Tibial artery (tissue), 4 donors: ENCODE measurements around the gene AGPAT1.

Experiments
- DNase-seq, 2 donors: peaks; one replicate each; pipeline ENCODE4 v3.0.0-alpha.2; 2019
- H3K27ac ChIP-seq, 2 donors: fragments of 200-600 bp; sonication (generic) in 1 of 2; 1 replicate in 1 of 2; 2 replicates in 1 of 2; pipeline ENCODE4 v1.5.1; 2018 to 2019; ENCODE audit warnings: mild to moderate bottlenecking in 1 of 2
- H3K27me3 ChIP-seq, 2 donors: fragments of 200-600 bp; sonication (generic) in 1 of 2; one replicate each; pipeline versions ENCODE4 v1.5.1 to v1.6.0; 2016 to 2019
- H3K36me3 ChIP-seq, 3 donors: fragments of 200-600 bp; sonication (generic) in 2 of 3; one replicate each; pipeline ENCODE4 v1.5.1; 2016 to 2019; ENCODE audit warnings: mild to moderate bottlenecking in 2 of 3
- H3K4me1 ChIP-seq, 4 donors: fragments of 200-600 bp; sonication (generic) in 2 of 4; 1 replicate in 3 of 4; 2 replicates in 1 of 4; pipeline ENCODE4 v1.5.1; 2016 to 2019
- H3K4me3 ChIP-seq, 2 donors: fragments of 200-600 bp; sonication (generic) in 1 of 2; 1 replicate in 1 of 2; 2 replicates in 1 of 2; pipeline ENCODE4 v1.5.1; 2018 to 2019; ENCODE audit warnings: mild to moderate bottlenecking in 2 of 2
- H3K9me3 ChIP-seq, 3 donors: fragments of 200-600 bp; sonication (generic) in 1 of 3; one replicate each; pipeline ENCODE4 v1.5.1; 2016 to 2019
- CTCF ChIP-seq, 2 experiments: fragments of 200-600 bp in 1 of 2; fragments of 450-650 bp in 1 of 2; IDR thresholded peaks; one replicate each; pipeline ENCODE4 v1.5.1; 2017 to 2019; ENCODE audit warnings: antibody characterized with exemption in 2 of 2, mild to moderate bottlenecking in 1 of 2, moderate library complexity in 1 of 2
- intact Hi-C: fragments of 100-400 bp; cut with DNase I; formaldehyde crosslinking; loops from one replicate; pipeline ENCODE4 v1.15.0; 2023; ENCODE audit warnings: low total_unique reads

AGPAT1 gene

GRCh38 chr6:32203426-32204267, 27.8 kb upstream of the AGPAT1 start:
- intact Hi-C loops, result no loop called here
- no peaks in the 10 kb centered on the region for H3K36me3 ChIP-seq
- H3K27ac ChIP-seq, result no peak overlapping the region
- H3K27me3 ChIP-seq, result peaks cover 0 to 35% of the 10 kb centered on the region in 2 donors
- H3K4me1 ChIP-seq, result no peaks in the 10 kb centered on the region
- DNase-seq, result peak in 1 of 2 donors; percentile 46
- TF ChIP-seq CTCF (IDR thresholded peaks at IDR 0.05), result no peak
- no peaks in the 10 kb centered on the region for H3K9me3 ChIP-seq
- no peak overlapping the region for H3K4me3 ChIP-seq

GRCh38 chr6:32202186-32202585, 26.3 kb upstream of the AGPAT1 start:
- peaks cover 0 to 2% (median 2%) of the 10 kb centered on the region in 4 donors for H3K4me1 ChIP-seq
- peaks cover 0 to 35% of the 10 kb centered on the region in 2 donors for H3K27me3 ChIP-seq
- no peak for TF ChIP-seq CTCF (IDR thresholded peaks at IDR 0.05)
- H3K4me3 ChIP-seq, result no peak overlapping the region
- no peak overlapping the region for H3K27ac ChIP-seq
- intact Hi-C loops, result no loop called here
- no peaks in the 10 kb centered on the region for H3K9me3 ChIP-seq
- no peak for DNase-seq
- H3K36me3 ChIP-seq, result no peaks in the 10 kb centered on the region

- intact Hi-C loops, result no loop called here
Observed at GRCh38 chr6:32200711-32201475, 25.0 kb upstream of the AGPAT1 start.

GRCh38 chr6:32198866-32199265, 23.0 kb upstream of the AGPAT1 start:
- H3K27ac ChIP-seq, result no peak overlapping the region
- intact Hi-C loops, result no loop called here
- DNase-seq, result peak in 1 of 2 donors; percentile 65

More at GRCh38 chr6:32200711-32201475, 25.0 kb upstream of the AGPAT1 start:
- no peak for TF ChIP-seq CTCF (IDR thresholded peaks at IDR 0.05)
- Histone ChIP-seq H3K9me3 (no peaks in the 10 kb centered on the region), H3K4me3 (no peak overlapping the region), H3K4me1 (peaks cover 0 to 10% (median 9%) of the 10 kb centered on the region in 4 donors), H3K27me3 (peaks cover 0 to 35% of the 10 kb centered on the region in 2 donors), H3K36me3 (no peaks in the 10 kb centered on the region), H3K27ac (no peak overlapping the region)
- no peak for DNase-seq

GRCh38 chr6:32198345-32198696, 22.4 kb upstream of the AGPAT1 start:
- H3K27me3 ChIP-seq, result peaks cover 0 to 25% of the 10 kb centered on the region in 2 donors
- no peak overlapping the region for H3K27ac ChIP-seq
- intact Hi-C loops, result no loop called here

More at GRCh38 chr6:32198866-32199265, 23.0 kb upstream of the AGPAT1 start:
- no peaks in the 10 kb centered on the region for H3K9me3 ChIP-seq
- no peak overlapping the region for H3K4me3 ChIP-seq
- H3K36me3 ChIP-seq, result no peaks in the 10 kb centered on the region
- peaks cover 0 to 18% (median 16%) of the 10 kb centered on the region in 4 donors for H3K4me1 ChIP-seq
- peaks cover 0 to 31% of the 10 kb centered on the region in 2 donors for H3K27me3 ChIP-seq
- no peak for TF ChIP-seq CTCF (IDR thresholded peaks at IDR 0.05)

More at GRCh38 chr6:32198345-32198696, 22.4 kb upstream of the AGPAT1 start:
- no peak for TF ChIP-seq CTCF (IDR thresholded peaks at IDR 0.05)
- Histone ChIP-seq H3K4me1 (peaks cover 0 to 19% (median 16%) of the 10 kb centered on the region in 4 donors), H3K9me3 (no peaks in the 10 kb centered on the region), H3K36me3 (no peaks in the 10 kb centered on the region), H3K4me3 (no peak overlapping the region)
- DNase-seq, result peak in 1 of 2 donors; percentile 66
